HG03135 (cell line): ENCODE results near the gene NAT14.

Experiments
- ATAC-seq: cut with Tn5 transposase; IDR thresholded peaks from one replicate; pipeline ENCODE4 v1.9.1; 2021; ENCODE audit warnings: mild to moderate bottlenecking, moderate library complexity; ENCODE audit not compliant: unreplicated experiment

NAT14 gene

DNA sequence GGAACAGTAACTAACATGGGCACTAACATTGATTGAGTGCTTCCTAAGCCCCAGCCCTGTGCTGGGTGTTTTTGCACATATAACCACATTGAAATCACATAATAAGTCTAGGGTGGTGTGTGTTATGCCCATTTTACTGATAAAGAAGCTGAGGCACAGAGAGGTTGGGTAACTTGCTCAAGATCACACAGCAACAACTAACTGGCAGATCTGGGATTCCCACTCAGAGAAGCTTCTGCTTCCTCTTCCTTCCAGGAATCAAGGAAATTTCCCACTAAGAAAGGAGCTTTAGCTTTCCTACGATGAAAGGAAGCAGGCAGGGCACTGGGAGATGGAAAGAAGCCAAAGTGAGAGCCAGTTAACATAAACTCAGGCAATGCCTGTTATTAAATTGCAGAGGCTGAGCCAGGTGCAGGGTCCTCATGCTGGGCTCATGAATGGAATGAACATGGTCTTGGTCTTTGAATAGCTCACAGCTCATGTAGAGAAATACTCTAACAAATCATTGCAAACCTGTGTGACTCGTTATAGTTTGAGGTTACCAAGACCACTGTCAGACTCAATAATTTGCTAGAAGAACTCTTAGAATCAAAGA, 13.4 kb downstream of the NAT14 start:
- no peak for ATAC-seq

DNA sequence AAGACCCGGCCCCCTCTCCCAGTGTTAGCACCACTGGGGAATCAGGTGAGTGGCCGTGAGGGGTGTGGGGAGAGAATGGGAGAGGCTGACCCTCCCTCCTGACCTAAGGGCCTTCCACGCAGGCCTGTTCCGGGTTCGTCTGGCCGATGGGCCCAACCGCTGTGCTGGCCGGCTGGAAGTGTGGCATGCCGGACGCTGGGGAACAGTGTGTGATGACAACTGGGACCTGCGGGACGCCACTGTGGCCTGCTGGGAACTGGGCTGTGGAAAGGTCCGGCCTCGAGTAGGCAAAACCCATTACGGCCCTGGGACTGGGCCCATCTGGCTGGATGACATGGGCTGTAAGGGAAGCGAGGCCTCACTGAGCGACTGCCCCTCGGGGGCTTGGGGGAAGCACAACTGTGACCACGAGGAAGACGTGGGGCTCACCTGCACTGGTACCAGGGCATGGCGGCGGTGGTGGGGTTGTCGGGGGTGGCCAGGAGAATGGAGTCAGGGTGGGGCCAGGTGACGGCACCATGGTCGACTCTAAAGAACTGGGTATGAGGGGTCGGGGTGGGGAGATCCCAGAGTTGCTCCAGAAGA, 15.5 kb downstream of the NAT14 start:
- ATAC-seq = no peak

DNA sequence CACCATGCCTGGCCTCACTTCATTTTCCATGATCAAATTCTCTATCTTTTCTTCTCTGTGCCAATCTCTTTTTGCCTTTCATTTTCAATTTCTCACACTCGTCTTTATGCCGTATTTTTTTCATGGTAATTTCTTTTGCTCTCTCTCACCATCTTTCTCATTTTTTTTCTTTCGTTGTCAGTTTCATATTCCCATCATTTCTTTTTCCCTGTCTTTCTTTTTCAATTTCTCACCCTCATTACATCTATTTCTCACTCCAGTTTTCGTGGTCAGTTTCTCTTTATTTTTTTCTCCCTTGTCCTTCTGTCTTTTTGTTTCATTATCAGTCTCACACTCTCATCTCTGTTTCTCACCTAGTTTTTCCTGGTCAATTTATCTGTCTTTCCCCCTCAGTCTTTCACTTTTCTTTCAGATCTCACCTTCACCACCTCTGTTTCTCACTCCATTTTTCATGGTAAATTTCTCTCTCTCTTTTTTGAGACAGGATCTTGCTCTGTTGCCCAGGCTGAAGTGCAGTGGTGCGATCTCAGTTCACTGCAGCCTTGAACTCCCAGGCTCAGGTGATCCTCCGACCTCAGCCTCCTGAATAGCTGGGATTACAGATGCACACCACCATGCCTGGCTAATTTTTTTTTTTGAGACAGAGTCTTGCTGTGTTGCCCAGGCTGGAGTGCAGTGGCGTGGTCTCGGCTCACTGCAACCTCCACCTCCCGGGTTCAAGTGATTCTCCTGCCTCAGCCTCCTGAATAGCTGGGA, 17.4 kb downstream of the NAT14 start:
- ATAC-seq = no peak

DNA sequence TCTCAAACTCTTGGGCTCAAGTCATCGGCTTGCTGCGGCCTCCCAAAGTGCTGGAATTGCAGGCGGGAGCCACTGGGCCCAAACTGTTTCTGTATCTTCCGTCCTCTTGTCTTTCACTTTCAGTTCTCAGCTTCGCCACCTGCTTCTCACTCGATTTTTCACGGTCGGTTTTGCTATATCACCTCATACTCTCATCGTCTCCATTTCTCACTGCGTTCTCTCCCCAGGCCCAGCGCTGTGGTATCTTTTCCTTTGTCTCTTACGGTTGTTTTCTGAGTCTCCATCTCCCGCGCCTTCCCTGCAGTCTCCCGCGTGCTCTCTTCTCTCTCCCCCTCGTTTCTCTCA, 18.1 kb downstream of the NAT14 start:
- ATAC-seq = no peak

DNA sequence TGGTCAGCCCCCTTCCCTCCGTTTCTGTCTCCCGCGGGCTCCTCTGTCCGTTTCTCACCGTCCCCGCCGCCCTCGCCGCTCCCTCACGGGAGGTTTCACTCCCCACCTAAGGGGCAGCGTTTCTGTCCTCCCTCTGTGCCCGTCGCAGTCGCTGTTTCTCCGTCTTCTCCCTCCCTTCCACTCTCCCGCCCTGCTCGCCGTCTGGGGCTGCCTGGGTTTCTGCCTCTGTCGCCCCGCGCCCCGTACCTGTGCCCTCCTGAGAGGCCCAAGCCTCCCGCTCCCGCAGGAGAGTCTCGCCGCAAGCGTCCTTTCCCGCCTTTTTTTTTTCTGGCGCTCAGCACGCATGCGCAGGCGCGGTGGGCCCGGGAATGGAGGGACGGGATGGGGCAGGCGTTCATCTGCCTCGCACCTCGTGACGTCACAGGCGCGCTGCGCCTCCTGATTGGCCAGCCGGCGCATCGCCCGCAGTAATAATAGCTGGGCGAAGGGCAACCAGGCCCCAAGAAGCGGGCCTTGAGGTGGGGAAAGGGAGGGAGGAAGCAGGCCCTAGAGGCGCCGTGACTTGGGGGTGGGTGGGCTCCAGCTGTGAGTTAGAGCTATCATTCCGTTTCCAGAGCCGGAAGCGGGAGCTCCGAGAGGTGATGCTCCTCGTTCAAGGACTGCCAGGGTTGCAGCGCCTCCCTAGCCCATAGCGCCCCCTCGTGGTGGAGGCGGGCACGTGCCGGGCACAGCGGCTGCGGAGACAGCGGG, 18.7 kb downstream of the NAT14 start:
- peak; percentile 90 for ATAC-seq

DNA sequence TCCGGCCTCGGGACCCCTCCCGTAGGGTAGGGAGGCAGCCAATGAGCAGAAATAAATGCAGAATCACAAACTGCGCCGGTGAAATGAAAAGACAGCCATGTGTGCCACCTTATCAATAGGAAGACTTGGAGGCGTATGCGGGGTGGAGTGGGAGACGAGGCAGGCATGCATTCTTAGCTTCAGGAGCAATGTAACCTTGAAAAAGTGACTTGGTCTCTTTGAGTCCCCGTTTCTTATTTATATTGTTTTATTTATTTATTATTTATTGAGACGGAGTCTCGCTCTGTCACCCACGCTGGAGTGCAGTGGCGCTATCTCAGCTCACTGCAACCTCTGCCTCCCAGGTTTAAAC, 19.2 kb downstream of the NAT14 start:
- ATAC-seq = no peak

DNA sequence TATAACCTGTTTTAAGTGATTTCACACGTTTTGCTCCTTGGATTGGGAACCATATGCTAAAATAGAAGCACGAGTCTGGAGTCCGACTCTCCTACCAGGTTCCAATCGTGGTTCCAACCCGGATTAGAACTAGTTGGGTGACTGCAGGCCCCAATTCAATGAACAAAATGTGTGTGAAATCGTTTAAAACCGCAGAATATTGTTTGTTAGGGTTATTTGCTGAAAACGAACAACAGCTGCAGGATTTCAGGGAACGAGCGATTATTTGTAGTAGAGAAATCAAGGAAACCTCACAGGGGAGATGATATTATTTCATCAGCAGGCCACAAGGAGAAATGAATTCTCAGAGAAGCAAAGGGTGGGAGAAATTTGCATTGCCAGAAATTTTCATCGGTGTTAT, 20.0 kb downstream of the NAT14 start:
- no peak for ATAC-seq

DNA sequence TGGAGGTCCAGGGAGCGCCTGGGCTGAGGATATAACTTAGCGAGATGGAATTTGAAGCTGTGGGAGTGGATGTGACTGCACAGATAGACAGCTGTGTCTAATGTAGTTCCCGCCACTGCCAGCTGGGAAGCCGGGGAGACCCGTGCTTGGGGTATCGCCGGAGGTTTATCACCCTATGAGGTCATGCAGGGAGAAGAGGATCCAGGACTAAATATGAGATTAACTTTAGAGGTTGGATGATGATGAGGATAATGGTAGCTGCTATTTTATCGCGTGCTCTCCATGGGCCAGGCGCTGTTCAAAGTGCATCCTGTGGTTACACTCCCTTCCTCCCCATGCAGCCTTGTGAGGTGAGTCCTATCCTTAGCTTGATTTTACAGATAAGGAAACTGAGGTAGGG, 23.1 kb downstream of the NAT14 start:
- ATAC-seq = no peak

DNA sequence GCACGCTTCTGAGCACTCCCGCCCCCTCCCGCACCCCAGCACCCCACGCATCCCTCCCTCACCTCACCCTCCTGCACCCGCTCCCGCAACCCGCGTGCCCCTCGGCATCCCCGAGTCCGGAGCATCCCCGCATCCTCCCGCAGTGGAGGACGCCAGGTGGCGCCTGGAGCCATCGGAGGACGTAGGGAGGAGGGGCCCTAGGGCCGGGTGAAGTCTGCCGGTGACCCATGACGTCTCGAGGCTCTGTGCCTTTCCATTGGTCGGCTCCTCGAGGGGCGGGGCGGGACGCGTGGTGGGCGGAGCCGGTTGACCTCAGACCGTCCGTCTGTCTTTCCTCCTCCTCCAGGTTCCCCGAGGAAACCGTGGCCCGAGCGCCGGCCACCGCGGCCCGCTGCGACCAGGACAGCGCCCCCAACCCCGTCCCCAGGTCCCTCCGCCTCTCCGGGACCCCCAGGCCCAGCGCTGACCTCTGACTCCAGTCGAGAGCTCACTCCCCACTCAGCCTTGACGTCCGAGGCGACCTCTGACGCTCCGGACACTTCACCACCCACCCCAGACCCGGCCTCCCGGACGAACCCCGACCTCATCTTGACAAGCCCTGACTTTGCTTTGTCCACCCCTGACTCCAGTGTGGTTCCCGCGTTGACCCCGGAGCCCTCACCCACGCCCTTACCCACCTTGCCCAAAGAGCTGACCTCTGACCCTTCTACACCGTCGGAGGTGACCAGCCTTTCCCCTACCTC, 32.1 kb downstream of the NAT14 start:
- peak; percentile 97 for ATAC-seq

DNA sequence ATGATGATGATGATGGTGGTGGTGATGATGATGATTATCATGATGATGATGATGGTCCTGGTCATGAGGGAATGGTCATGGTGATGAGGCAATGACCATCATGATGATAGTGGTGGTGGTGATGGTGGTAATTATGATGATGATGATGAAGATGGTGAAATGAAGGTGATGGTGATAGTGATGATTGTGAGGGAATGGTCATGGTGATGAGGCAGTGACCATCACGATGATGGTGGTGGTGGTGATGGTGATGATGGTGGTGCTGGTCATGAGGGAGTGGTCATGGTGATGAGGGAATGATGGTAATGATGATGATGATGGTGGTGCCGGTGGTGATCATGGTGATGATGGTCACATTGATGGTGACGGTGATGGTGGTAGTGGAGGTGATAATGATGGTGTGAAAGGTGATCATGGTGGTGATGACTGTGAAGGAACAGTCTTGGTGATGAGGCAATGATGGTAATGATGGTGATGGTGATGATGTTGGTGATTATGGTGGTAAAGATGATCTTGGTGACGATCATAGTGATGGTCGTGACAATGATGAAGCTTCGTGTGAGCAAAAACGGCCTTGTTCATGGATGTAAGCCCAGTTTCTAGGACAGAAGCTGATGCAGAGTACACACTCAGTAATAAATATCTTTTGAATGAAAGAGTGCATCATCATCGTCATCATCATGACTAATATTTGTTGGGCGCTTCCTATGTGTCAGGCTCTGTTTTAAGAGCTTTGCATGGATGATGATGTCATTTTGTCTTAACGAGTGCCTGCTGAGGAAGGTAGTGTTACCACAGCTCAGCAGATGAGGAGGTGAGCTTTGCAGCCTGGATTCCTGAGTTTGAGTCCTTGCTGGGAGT, 34.7 kb downstream of the NAT14 start:
- ATAC-seq = no peak

DNA sequence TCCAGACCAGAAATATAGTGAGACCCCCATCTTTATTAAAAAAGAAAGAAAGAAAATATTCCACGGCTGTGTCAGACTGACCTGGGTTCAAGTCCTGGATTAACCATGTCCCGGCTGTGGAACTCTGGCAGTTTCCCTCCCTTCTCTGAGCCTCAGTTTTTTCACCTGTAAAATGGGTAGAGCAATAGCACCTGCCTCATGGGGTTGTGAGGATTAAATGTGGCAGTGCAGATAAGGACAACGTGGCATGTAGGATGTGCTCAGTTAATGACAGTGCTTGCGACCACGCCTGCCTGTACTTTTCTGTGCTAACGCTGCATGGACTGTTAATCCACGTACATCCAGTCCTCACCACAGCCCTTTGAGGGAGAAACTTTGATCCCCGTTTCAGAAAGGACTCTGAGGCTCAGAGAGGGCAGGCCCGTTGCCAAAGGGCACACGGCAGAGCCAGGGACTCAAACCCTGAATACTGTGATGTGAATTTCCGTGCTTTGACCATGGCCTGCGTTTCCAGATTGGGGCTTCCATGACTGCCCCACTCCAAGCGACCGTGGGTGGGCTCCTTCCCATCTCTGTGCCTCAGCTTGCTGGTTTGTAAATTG, 35.8 kb downstream of the NAT14 start:
- no peak for ATAC-seq

DNA sequence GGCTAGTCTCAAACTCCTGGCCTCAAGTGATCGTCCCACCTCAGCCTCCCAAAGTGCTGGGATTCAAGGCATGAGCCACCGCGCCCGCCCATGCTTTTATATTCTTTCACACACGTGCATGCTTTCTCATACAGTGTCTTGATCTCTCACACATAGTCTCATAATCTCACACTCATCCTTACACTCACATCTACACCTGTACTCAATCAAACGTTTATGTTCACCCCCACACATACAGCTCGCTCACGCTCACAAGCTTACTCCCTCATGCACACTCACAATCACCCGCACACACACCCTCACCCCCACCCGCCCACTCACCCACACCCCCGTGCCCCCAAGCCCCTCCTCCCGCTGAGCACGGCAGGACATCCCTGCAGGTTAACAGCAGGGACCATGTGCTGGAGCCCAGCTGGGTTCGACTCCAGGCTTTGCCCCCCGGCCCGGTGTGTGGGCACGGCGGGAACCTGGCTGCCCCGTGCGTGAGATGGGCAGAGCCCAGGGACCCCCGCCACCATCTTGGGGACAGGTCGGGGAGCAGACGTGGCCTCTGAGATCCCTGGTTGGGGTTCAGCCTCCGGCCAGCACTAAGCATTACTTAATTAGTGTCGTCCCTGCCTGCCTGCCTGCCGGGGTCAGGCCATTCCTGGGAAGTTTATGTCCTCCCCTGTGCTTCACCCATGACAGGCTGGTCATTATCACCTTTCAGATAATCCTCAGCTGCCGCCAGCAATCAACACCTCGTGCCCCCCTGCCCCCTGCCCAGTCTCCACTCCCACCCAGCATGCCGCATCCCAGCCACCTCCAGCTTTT, 40.5 kb downstream of the NAT14 start:
- no peak for ATAC-seq

DNA sequence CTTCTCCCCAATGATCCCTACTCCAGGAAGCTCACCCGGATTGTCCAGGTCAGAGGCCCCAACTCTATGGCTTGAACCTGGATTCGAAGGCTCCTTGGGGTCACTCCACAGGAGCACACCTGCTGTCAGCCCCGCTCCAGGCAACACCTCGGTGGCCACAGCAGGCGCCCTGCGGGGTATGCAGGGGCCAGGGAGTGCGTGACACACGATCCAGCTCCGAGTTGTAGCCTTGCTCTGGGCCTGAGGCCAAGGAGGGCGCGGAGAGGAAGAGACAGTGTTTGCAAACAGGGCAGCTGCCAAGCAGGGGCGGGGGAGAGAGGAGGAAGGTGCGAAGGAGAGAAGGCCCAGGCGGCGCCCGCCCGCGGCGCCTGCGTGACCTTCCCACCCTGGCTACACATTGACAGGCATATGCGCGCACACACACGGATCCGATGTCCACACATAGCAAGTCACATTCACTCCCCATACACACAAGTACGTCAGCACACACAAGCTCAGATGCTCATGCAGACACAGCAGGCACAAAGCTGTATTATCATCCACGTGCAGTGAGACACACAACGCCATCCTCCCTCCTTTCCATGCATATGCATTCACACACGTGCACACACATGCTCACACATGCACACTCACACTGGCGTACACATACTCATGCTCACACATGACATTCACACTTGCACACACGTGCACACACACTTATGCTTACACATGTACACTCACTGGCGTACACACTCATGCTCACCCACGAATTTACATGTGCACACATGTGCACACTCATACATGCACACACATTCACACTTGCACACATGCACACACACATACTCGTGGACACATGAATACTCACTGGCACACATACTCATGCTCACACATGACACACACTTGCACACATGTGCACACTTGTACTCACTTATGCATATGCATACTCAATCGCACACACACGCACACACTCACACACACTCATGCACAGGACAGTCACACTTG, 41.5 kb downstream of the NAT14 start:
- ATAC-seq = no peak

DNA sequence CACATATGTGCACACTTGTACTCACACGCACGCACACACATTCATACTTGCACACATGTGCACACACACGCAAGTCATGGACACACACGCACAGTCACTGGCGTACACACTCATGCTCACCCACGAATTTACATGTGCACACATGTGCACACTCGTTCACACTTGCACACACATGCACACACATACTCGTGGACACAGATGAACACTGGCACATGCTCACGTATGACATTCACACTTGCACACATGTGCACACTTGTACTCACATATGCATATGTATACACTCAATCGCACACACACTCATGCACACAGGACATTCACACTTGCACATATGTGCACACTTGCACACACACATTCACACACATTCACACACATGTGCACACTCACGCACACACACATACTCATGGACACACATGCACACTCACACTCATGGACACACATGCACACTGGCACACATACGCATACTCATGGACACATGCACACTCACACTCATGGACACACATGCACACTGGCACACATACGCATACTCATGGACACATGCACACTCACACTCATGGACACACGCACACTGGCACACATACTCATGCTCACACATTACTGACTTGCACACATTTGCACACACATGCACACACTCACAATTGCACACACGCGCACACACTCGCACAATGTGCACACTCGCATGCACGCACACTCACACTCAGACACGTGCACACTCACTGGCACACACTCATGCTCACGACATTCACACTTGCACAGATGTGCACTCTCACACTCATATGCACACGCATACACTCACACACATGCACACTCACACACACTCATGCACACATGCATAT, 42.4 kb downstream of the NAT14 start:
- no peak for ATAC-seq

DNA sequence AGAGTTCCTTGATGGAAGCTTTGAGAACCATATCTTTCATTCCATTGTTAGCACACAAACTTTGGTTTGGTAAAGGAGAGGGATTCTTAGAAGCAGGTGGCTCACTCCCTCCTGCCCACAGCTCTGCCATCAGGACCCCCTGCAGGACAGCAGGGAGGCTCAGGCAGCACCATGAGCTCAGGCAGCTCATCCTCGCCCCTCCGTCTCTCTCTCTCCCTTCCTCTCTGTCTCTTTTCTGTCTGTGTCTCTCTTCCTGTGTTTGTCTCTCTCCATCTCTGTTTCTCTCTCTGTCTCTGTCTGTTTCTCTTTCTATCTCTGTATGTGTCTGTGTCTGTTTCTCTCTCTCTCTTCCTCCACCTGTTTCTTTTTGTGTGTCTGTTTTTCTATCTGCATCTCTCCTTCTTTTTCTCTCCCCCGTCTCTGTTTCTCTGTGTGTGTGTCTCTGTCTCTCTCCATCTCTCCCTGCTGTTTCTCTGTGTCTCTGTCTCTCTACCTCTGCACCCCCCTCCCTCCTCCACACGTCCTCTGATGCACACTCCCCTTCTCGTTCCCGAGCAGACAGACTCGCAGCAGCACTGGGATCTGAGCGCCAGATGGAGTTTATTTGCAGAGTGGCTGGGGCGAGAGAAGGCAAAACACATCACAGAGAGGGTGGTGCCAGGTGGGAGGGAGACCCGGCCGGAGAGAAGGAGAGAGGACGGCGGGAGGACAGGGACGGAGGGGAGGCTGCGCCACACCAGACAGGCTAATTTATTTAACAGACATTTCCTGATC, 43.2 kb downstream of the NAT14 start:
- no peak for ATAC-seq

DNA sequence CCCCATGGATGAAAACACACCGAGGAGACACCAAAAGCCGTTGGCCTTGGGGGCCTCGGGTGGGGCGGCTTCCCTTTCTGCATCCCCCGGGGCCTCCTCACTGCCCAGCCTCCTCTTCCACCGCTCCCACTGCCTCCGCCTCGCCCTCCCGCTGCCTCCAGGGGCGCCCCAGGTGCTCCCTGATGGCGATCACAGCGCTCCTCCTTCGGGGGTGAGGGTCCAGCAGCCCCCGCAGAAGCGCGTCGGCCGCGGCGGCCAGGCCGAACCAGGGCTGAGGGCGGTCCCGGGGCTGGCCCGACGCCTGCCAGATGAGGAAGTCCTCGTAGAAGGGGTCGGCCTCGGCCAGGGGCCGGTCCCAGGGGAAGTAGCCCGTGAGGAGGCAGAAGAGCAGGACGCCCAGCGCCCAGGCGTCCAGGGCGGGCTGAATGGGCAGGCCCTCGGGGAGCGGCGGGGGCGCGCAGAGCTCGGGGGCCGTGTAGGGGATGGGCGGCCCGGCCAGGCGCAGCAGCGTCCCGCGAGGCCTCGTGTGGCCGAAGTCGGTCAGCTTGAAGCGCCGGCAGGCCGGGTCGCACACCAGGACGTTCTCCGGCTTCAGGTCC, 44.7 kb downstream of the NAT14 start:
- no peak for ATAC-seq
